IMR-90 (cell line): ENCODE data around the gene SUPT3H. TPM values are rescaled to one million over a fixed set of nuclear protein-coding genes. Genes with fewer than 3 reads are reported as not detected.

Experiments used
- ATAC-seq: fragments of 200-7000 bp; cut with Tn5 transposase; 2 replicates; pipeline ENCODE4 v1.9.1; 2020; ENCODE audit warnings: low read depth, mild to moderate bottlenecking, moderate library complexity
- BruUV-seq: library from RNA; stranded (reverse); fragments of 400-500 nt; replicated peaks from 2 replicates; lab custom pipeline; 2021; lab: Mats Ljungman, UMichigan
- CTCF ChIA-PET: fragments of 300-600 bp; formaldehyde crosslinking; extraction: SDS; loops from one replicate; lab custom pipeline; 2021; ENCODE audit warnings: antibody characterized with exemption; lab: Yijun Ruan, JAX
- POLR2A ChIA-PET: fragments of 300-600 bp; sonication (Branson Sonifier 250); formaldehyde crosslinking; loops from one replicate; lab custom pipeline; 2022; ENCODE audit warnings: antibody characterized with exemption; ENCODE audit not compliant: unreplicated experiment; lab: Charles Lee
- DNase-seq: peaks from one replicate; pipeline ENCODE4 v3.0.0; 2013
- H2AFZ ChIP-seq: replicated peaks from 2 replicates; pipeline ENCODE3; 2013; ENCODE audit warnings: low read length, mild to moderate bottlenecking; ENCODE audit not compliant: poor library complexity
- H2AK5ac ChIP-seq: 2 replicates; pipeline ENCODE4 v1.6.1; 2013; ENCODE audit warnings: low read depth, low read length, inconsistent platforms
- H2AK9ac ChIP-seq: replicated peaks from 2 replicates; pipeline ENCODE3; 2013; ENCODE audit warnings: mild to moderate bottlenecking, low read depth, low read length, moderate library complexity; ENCODE audit not compliant: poor library complexity
- H2BK120ac ChIP-seq: 2 replicates; pipeline ENCODE4 v1.6.1; 2013; ENCODE audit warnings: low read depth, low read length, inconsistent platforms
- H2BK15ac ChIP-seq: 3 replicates; pipeline ENCODE4 v1.6.1; 2013; ENCODE audit warnings: low read depth, low read length, inconsistent platforms
- H2BK20ac ChIP-seq: 2 replicates; pipeline ENCODE4 v1.6.1; 2013; ENCODE audit warnings: low read depth, mild to moderate bottlenecking, inconsistent platforms, low read length, moderate library complexity
- H2BK5ac ChIP-seq: 2 replicates; pipeline ENCODE4 v1.6.1; 2013; ENCODE audit warnings: mild to moderate bottlenecking, low read depth, low read length, inconsistent platforms; ENCODE audit not compliant: poor library complexity, severe bottlenecking
- H3K14ac ChIP-seq: replicated peaks from 2 replicates; pipeline ENCODE4 v1.6.1; 2013; ENCODE audit warnings: low read depth, low read length, inconsistent platforms
- H3K18ac ChIP-seq: 2 replicates; pipeline ENCODE4 v1.6.1; 2013; ENCODE audit warnings: low read depth, low read length, control low read depth
- H3K23ac ChIP-seq: 2 replicates; pipeline ENCODE4 v1.6.1; 2013; ENCODE audit warnings: low read depth, low read length, inconsistent platforms
- H3K27ac ChIP-seq: 2 replicates; pipeline ENCODE4 v1.5.1; 2013; ENCODE audit warnings: mild to moderate bottlenecking, control low read depth, low read length; ENCODE audit not compliant: insufficient read depth
- H3K27me3 ChIP-seq: 2 replicates; pipeline ENCODE4 v1.6.1; 2013; ENCODE audit warnings: low read length; ENCODE audit not compliant: control insufficient read depth, insufficient read depth
- H3K36me3 ChIP-seq: 2 replicates; pipeline ENCODE4 v1.6.1; 2013; ENCODE audit warnings: low read length, mixed read lengths; ENCODE audit not compliant: control insufficient read depth, insufficient read depth
- H3K4ac ChIP-seq: 2 replicates; pipeline ENCODE4 v1.6.1; 2013; ENCODE audit warnings: low read depth, low read length, inconsistent platforms
- H3K4me1 ChIP-seq: 2 replicates; pipeline ENCODE4 v1.6.1; 2013; ENCODE audit warnings: low read length, mixed read lengths; ENCODE audit not compliant: control insufficient read depth, insufficient read depth
- H3K4me2 ChIP-seq: 2 replicates; pipeline ENCODE4 v1.6.1; 2013; ENCODE audit warnings: low read depth, mild to moderate bottlenecking, control low read depth, low read length, moderate library complexity
- H3K4me3 ChIP-seq: 2 replicates; pipeline ENCODE4 v1.5.1; 2013; ENCODE audit warnings: low read depth, mild to moderate bottlenecking, control low read depth, low read length, moderate library complexity; ENCODE audit not compliant: insufficient read depth
- H3K56ac ChIP-seq: 2 replicates; pipeline ENCODE4 v1.6.1; 2013; ENCODE audit warnings: low read length, inconsistent platforms; ENCODE audit not compliant: insufficient read depth; ENCODE audit errors: extremely low read depth
- H3K79me1 ChIP-seq, 2 experiments: 2 replicates each; pipeline ENCODE4 v1.6.1; 2013; ENCODE audit warnings: low read length in 2 of 2, inconsistent platforms in 1 of 2, low read depth in 1 of 2
- H3K9ac ChIP-seq: 2 replicates; pipeline ENCODE4 v1.6.1; 2013; ENCODE audit warnings: low read depth, low read length, control low read depth
- H3K9me1 ChIP-seq: 2 replicates; pipeline ENCODE4 v1.6.1; 2013; ENCODE audit warnings: low read length, inconsistent platforms; ENCODE audit not compliant: insufficient read depth
- H3K9me3 ChIP-seq: 2 replicates; pipeline ENCODE4 v1.6.1; 2013; ENCODE audit warnings: low read length; ENCODE audit not compliant: control insufficient read depth, insufficient read depth
- H4K20me1 ChIP-seq: 2 replicates; pipeline ENCODE4 v1.6.1; 2013; ENCODE audit warnings: low read length, inconsistent platforms; ENCODE audit not compliant: insufficient read depth
- H4K5ac ChIP-seq: 2 replicates; pipeline ENCODE4 v1.6.1; 2013; ENCODE audit warnings: mild to moderate bottlenecking, low read depth, low read length, control low read depth
- H4K8ac ChIP-seq, 2 experiments: 2 replicates each; pipeline ENCODE4 v1.6.1; 2013; ENCODE audit warnings: low read depth in 2 of 2, low read length in 2 of 2, control low read depth in 1 of 2, inconsistent platforms in 1 of 2
- H4K91ac ChIP-seq: 2 replicates; pipeline ENCODE4 v1.6.1; 2013; ENCODE audit warnings: low read depth, low read length, inconsistent platforms; ENCODE audit not compliant: insufficient read depth
- NFE2L2 ChIP-seq: fragments of 150-350 bp; IDR thresholded peaks from 2 replicates; pipeline ENCODE4 v1.6.1; 2016; ENCODE audit warnings: low read depth, mild to moderate bottlenecking, low read length
- RFX5 ChIP-seq: IDR thresholded peaks from 2 replicates; pipeline ENCODE4 v1.8.0; 2012; ENCODE audit warnings: low read depth, mild to moderate bottlenecking, low read length, moderate library complexity
- SMC3 ChIP-seq: fragments of 150-350 bp; IDR thresholded peaks from 2 replicates; pipeline ENCODE4 v1.6.1; 2016; ENCODE audit warnings: low read depth, mild to moderate bottlenecking, antibody characterized with exemption, low read length, moderate library complexity
- WGBS, 2 experiments: methylation state at CpG; one replicate each; pipeline versions ENCODE4 v1.1.5 to v1.1.7; 2013; ENCODE audit warnings: missing lambda C conversion rate in 2 of 2; ENCODE audit not compliant: insufficient read length in 1 of 2; ENCODE audit errors: extremely low coverage in 2 of 2; 5-methylcytosine and 5-hydroxymethylcytosine counted together
- dilution Hi-C: fragments of 300-500 bp; cut with HindIII; formaldehyde crosslinking; loops from one replicate; pipeline ENCODE4 v1.14.3; 2018; ENCODE audit warnings: low sequenced_read_pairs; ENCODE audit not compliant: unreplicated experiment
- in situ Hi-C: fragments of 300-500 bp; cut with MboI; formaldehyde crosslinking; loops from 3 replicates; pipeline ENCODE4 v1.14.3; 2019; ENCODE audit warnings: low sequenced_read_pairs, inconsistent platforms, mixed read lengths
- intact Hi-C: fragments of 100-400 bp; cut with micrococcal nuclease; formaldehyde crosslinking; loops from 2 replicates; pipeline ENCODE4 v1.10.0; 2022
- polyA plus RNA-seq, 3 experiments: library from polyadenylated mRNA; depleted of rRNA; stranded (reverse); fragments of >200 nt; gene quantifications; 2 replicates each; pipeline ENCODE4 v1.2.3, GENCODE V29; 2012; ENCODE audit warnings: low replicate concordance in 1 of 3
- total RNA-seq: library from RNA; depleted of rRNA; stranded (reverse); fragments of >200 nt; gene quantifications from 2 replicates; pipeline ENCODE4 v1.2.3, GENCODE V29; 2012
- TF ChIP-seq, protein P1 (sequence below): fragments of 150-350 bp; IDR thresholded peaks from 2 replicates; pipeline ENCODE4 v1.6.1; 2017; ENCODE audit warnings: mild to moderate bottlenecking, antibody characterized with exemption, low read length, low read depth

The SUPT3H gene
- total and polyA plus RNA-seq, 2 of the 4 experiments (the other 2 are of a cell fraction), result 4.5 to 5.0 TPM

DNA sequence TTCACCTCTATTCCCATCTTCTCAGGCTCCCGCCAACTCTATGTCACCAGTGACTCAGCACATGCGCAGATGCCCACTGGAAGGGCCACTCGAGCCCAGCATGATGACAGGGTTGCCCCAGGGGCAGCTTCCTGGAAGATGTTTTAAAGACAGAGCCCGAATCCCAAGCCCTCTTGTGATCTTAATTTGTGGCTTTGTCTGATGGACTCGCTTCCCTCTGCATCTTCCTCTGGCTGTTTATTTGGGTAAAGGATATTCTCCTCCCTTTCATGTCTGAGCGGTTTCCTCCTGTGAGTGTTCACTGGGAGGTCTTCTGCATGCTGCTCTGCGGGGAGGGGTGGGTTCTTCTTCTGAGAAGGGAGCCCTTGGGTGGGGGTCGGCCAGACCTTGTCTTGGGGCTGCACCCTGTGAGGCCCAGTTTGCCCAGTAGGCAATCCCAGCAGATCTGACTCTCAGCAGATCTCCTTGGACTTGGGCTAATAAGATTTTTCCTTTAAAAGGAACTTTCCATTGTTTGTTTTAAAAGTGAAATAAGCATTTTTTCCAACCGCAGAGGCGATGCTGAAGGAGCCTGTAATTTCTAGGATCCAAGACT lies 589.2 kb downstream of the SUPT3H start:
- Histone ChIP-seq H2AFZ (no peak overlapping the region), H2BK15ac (no peak overlapping the region), H3K18ac (no peak overlapping the region), H3K27me3 (peaks cover 30% of the 10 kb centered on the region), H2BK120ac (no peak overlapping the region), H3K23ac (no peak overlapping the region), H3K79me1 (no peaks in the 10 kb centered on the region), H3K4me1 (peaks cover 4% of the 10 kb centered on the region; the same call in 1 of the 2 replicates), H3K56ac (no peak overlapping the region), H3K36me3 (no peaks in the 10 kb centered on the region), H2AK9ac (no peak overlapping the region), H3K4ac (no peak overlapping the region), H3K9ac (no peak overlapping the region), H3K4me2 (no peak overlapping the region; the same call in 1 of the 2 replicates), H2BK5ac (no peak overlapping the region), H3K4me3 (no peak overlapping the region), H3K14ac (no peak overlapping the region), H2AK5ac (no peak overlapping the region), H4K5ac (no peak overlapping the region; the same call in 1 of the 2 replicates), H3K9me3 (peaks cover 5% of the 10 kb centered on the region), H4K91ac (no peak overlapping the region), H3K27ac (no peak overlapping the region), H2BK20ac (no peak overlapping the region), H3K9me1 (0 out of 2 replicates have a peak, but pooled peaks cover 3% of the 10 kb centered on the region), H4K8ac (no peak overlapping the region), H4K20me1 (no peaks in the 10 kb centered on the region)
- in situ Hi-C loops, result no loop called here
- dilution Hi-C loops, result no loop called here
- ATAC-seq (peak; percentile 81), DNase-seq (peak; percentile 40)
- ChIA-PET CTCF (no interaction called here), POLR2A (no interaction called here)
- TF ChIP-seq SMC3, result no peak
- peak; percentile 29; the same call in 1 of the 2 replicates for TF ChIP-seq NFE2L2
- TF ChIP-seq, protein P1, sequence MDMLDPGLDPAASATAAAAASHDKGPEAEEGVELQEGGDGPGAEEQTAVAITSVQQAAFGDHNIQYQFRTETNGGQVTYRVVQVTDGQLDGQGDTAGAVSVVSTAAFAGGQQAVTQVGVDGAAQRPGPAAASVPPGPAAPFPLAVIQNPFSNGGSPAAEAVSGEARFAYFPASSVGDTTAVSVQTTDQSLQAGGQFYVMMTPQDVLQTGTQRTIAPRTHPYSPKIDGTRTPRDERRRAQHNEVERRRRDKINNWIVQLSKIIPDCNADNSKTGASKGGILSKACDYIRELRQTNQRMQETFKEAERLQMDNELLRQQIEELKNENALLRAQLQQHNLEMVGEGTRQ, result no peak
- TF ChIP-seq RFX5, result no peak
- no TSS peak for BruUV-seq
- WGBS, 2 experiments, result 100% methylated on average over 1 of the region's 10 CpGs; no CpG with 5 or more reads in 1 of the 2 experiments
- intact Hi-C loops, result no loop called here
